Measurements from ENCODE around the gene CCNI.
A peak's percentile ranks its signal among the peaks of the same experiment; 100 is the strongest.
"Not testable (repeated sequence)": the region's sequence is repeated elsewhere in the genome, so short reads cannot be mapped to it uniquely, and the experiment has no call there.

Gene CCNI

DNA sequence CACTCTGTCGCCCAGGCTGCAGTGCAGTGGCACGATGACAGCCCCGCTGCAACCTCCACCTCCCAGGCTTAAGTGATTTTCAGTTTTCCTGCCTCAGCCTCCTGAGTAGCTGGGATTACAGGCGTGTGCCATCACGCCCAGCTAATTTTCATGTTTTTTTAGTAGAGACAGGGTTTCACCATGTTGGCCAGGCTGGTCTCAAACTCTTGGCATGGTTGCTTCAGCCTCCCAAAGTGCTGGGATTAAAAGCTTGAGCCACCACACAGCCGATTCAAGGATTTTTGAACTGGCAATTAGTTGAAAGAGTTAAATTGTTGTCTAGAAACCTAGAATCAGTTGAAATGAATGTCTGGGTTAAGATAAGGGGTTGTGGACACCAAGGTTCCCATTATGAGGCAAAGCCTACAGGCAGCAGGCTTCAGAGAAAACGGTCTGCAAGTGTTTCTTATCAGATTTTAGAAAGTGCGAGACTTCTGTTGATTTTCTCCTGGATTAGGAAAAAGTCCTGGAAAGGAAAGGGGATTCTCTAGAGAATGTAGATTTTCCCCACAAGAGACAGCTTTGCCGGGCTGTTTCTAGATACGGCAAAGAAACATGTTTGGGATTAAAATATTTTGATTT is 8.3 kb upstream of the CCNI start:
- Histone ChIP-seq H3K27me3 (ENCODE audit: control insufficient read depth in 2 of 2, insufficient read depth in 2 of 2, low read length in 2 of 2) (no peaks in the 10 kb centered on the region), H3K9me3 (ENCODE audit: control insufficient read depth in 2 of 2, low read length in 2 of 2) (no peaks in the 10 kb centered on the region), H3K4me3 (ENCODE audit: low read length in 2 of 2) (no peak overlapping the region), H3K4me1 (ENCODE audit: control insufficient read depth in 2 of 2, insufficient read depth in 2 of 2, low read length in 2 of 2) (no peaks in the 10 kb centered on the region), H3K9ac (ENCODE audit: low read depth in 1 of 2, low read length in 2 of 2) (no peak overlapping the region), H3K27ac (ENCODE audit: low read depth in 2 of 2, low read length in 2 of 2) (no peak overlapping the region), H3K36me3 (ENCODE audit: control insufficient read depth in 2 of 2, insufficient read depth in 2 of 2, low read length in 2 of 2) (no peaks in the 10 kb centered on the region)

DNA sequence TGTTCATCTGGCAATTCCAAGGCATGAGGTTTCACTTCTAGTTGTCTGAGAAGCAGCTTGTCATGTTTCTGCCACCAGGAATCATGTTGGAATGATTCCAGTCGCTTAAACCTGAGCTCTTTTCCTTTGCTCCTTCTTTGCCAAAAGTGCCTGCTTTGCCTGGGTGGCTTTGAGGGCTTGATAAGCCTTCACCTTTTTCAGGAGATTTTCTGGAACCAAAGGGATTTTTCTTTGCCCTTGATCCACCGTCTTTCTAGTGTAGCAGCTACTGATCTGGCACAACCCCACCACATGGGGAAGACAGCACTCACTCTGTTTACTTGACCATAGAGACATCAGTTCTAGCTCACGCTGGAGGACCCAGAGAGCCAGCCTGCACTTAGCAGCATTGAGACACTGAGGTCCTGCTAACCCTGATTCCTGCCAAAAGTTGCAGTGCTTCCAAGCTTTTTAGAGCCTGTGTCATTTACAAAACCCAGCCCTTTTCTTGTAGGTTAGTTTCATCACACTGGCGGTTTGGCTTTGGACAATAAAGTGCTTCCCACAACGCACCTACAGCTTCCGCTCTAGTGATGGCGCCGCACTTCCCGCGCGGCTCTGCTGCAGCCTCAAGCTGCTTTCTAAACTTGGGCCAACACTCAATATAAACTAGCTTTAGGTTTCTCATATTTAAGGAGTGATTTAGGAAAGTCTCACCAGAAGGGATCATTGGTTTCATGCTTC is 7.3 kb upstream of the CCNI start:
- H3K27me3 ChIP-seq (ENCODE audit: control insufficient read depth in 2 of 2, insufficient read depth in 2 of 2, low read length in 2 of 2), result no peaks in the 10 kb centered on the region
- no peak overlapping the region for H3K27ac ChIP-seq (ENCODE audit: low read depth in 2 of 2, low read length in 2 of 2)
- no peaks in the 10 kb centered on the region for H3K36me3 ChIP-seq (ENCODE audit: control insufficient read depth in 2 of 2, insufficient read depth in 2 of 2, low read length in 2 of 2)
- no peaks in the 10 kb centered on the region for H3K9me3 ChIP-seq (ENCODE audit: control insufficient read depth in 2 of 2, low read length in 2 of 2)
- no peak overlapping the region for H3K4me3 ChIP-seq (ENCODE audit: low read length in 2 of 2)
- H3K9ac ChIP-seq (ENCODE audit: low read depth in 1 of 2, low read length in 2 of 2), result no peak overlapping the region
- no peaks in the 10 kb centered on the region for H3K4me1 ChIP-seq (ENCODE audit: control insufficient read depth in 2 of 2, insufficient read depth in 2 of 2, low read length in 2 of 2)

DNA sequence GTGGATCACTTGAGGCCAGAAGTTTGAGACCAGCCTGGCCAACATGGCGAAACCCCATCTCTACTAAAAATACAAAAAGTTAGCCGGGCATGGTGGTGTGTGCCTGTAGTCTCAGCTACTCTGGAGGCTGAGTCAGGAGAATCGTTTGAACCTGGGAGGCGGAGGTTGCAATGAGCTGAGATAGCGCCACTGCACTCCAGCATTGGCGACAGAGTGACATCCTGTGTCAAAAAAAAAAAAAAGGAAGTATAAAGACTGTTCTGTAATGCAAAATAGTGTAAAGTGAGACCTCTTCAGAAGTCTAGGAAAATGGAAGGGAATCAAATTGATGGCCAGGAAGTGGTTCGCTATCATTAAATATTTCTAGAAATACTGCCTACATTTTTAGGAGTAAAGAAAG is 5.0 kb upstream of the CCNI start:
- not testable (repeated sequence) for H3K27me3 ChIP-seq (ENCODE audit: control insufficient read depth in 2 of 2, insufficient read depth in 2 of 2, low read length in 2 of 2); H3K36me3 ChIP-seq (ENCODE audit: control insufficient read depth in 2 of 2, insufficient read depth in 2 of 2, low read length in 2 of 2); H3K27ac ChIP-seq (ENCODE audit: low read depth in 2 of 2, low read length in 2 of 2); H3K9me3 ChIP-seq (ENCODE audit: control insufficient read depth in 2 of 2, low read length in 2 of 2); H3K4me3 ChIP-seq (ENCODE audit: low read length in 2 of 2); H3K4me1 ChIP-seq (ENCODE audit: control insufficient read depth in 2 of 2, insufficient read depth in 2 of 2, low read length in 2 of 2); H3K9ac ChIP-seq (ENCODE audit: low read depth in 1 of 2, low read length in 2 of 2)

DNA sequence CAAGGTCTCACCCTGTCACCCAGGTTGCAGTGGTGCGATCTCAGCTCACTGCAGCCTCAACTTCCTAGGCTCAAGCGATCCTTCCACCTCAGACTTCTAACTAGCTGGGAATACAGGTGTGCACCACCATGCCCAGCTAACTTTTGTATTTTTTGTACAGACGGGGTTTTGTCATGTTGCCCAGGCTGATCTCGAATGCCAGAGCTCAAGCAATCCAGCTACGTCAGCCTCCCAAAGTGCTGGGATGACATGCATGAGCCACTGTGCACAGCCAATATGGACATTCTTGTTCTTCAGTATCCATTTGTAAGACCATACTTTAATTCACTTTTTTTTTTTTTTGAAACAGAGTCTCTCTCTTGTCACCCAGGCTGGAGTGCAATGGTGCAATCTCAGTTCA is 3.5 kb upstream of the CCNI start:
- H3K36me3 ChIP-seq (ENCODE audit: control insufficient read depth in 2 of 2, insufficient read depth in 2 of 2, low read length in 2 of 2), result no peaks in the 10 kb centered on the region
- H3K27me3 ChIP-seq (ENCODE audit: control insufficient read depth in 2 of 2, insufficient read depth in 2 of 2, low read length in 2 of 2), result no peaks in the 10 kb centered on the region
- H3K4me3 ChIP-seq (ENCODE audit: low read length in 2 of 2), result no peak overlapping the region

DNA sequence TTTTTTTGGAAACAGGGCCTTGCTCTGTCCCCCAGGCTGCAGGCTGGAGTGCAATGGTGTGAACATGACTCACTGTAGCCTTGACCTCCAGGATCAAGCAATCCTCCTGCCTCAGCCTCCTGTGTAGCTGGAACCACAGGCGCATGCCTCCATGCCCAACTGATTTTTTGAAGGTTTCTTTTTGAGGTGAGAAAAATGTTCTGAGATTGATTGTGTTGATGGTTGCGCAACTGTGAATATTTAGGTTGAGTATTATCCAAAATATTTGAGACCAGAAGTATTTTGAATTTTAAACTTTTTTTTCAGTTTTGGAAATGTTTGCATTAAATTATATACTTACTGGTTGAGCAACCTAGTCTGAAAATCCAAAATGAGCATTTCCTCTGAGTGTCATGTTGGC is 2.6 kb upstream of the CCNI start:
- H3K27me3 ChIP-seq (ENCODE audit: control insufficient read depth in 2 of 2, insufficient read depth in 2 of 2, low read length in 2 of 2), result no peaks in the 10 kb centered on the region
- no peak overlapping the region for H3K9ac ChIP-seq (ENCODE audit: low read depth in 1 of 2, low read length in 2 of 2)

More for the DNA sequence above, 3.5 kb upstream of the CCNI start:
- H3K4me1 ChIP-seq (ENCODE audit: control insufficient read depth in 2 of 2, insufficient read depth in 2 of 2, low read length in 2 of 2), result peaks cover 3 to 6% of the 10 kb centered on the region in 2 donors
- H3K9me3 ChIP-seq (ENCODE audit: control insufficient read depth in 2 of 2, low read length in 2 of 2), result no peaks in the 10 kb centered on the region
- H3K9ac ChIP-seq (ENCODE audit: low read depth in 1 of 2, low read length in 2 of 2), result no peak overlapping the region
- H3K27ac ChIP-seq (ENCODE audit: low read depth in 2 of 2, low read length in 2 of 2), result no peak overlapping the region

DNA sequence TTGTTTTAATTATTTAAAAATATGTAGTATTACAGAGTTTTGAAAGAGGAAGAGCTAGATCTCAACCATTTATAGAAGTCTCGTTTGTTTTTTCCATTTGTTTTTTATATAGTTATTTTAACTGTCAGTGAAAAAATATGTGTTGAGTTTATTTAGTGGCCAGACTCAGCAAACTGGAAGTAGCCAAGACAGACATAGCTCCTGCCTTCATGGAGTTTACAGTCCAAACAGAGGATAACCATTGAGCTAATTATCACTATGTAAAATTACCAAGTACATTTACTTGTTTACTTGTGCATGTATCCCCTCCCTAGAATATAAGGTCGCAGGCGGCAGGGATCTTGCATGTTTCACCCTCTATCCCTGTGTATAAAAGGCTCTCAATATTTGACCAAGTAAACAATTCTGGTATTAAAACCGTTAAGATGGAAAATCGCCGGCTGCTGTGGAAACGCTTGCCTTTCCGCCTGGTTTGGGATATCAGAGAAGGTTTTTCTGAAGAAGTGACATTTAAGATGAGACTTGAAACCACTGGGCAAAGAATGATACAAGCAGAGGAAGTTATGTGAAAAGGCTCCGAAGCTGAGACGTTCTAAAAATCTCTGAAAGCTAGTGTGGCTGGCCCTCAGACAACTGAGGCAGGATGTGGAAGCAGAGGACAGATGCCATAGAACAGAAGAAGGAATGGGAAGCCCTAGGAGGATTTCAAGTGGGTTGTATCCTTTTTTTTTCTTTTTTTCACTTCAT is 1.3 kb upstream of the CCNI start:
- Histone ChIP-seq H3K9ac (ENCODE audit: low read depth in 1 of 2, low read length in 2 of 2) (peak overlapping the region; percentile 96 to 100), H3K36me3 (ENCODE audit: control insufficient read depth in 2 of 2, insufficient read depth in 2 of 2, low read length in 2 of 2) (no peaks in the 10 kb centered on the region), H3K4me1 (ENCODE audit: control insufficient read depth in 2 of 2, insufficient read depth in 2 of 2, low read length in 2 of 2) (peaks cover 13 to 23% of the 10 kb centered on the region in 2 donors), H3K4me3 (ENCODE audit: low read length in 2 of 2) (peak overlapping the region; percentile 98 to 99), H3K9me3 (ENCODE audit: control insufficient read depth in 2 of 2, low read length in 2 of 2) (no peaks in the 10 kb centered on the region), H3K27ac (ENCODE audit: low read depth in 2 of 2, low read length in 2 of 2) (peak overlapping the region; percentile 99 to 100), H3K27me3 (ENCODE audit: control insufficient read depth in 2 of 2, insufficient read depth in 2 of 2, low read length in 2 of 2) (no peaks in the 10 kb centered on the region)

More for the DNA sequence above, 2.6 kb upstream of the CCNI start:
- Histone ChIP-seq H3K9me3 (ENCODE audit: control insufficient read depth in 2 of 2, low read length in 2 of 2) (no peaks in the 10 kb centered on the region), H3K36me3 (ENCODE audit: control insufficient read depth in 2 of 2, insufficient read depth in 2 of 2, low read length in 2 of 2) (no peaks in the 10 kb centered on the region), H3K4me1 (ENCODE audit: control insufficient read depth in 2 of 2, insufficient read depth in 2 of 2, low read length in 2 of 2) (peaks cover 9 to 14% of the 10 kb centered on the region in 2 donors), H3K27ac (ENCODE audit: low read depth in 2 of 2, low read length in 2 of 2) (no peak overlapping the region), H3K4me3 (ENCODE audit: low read length in 2 of 2) (no peak overlapping the region)

DNA sequence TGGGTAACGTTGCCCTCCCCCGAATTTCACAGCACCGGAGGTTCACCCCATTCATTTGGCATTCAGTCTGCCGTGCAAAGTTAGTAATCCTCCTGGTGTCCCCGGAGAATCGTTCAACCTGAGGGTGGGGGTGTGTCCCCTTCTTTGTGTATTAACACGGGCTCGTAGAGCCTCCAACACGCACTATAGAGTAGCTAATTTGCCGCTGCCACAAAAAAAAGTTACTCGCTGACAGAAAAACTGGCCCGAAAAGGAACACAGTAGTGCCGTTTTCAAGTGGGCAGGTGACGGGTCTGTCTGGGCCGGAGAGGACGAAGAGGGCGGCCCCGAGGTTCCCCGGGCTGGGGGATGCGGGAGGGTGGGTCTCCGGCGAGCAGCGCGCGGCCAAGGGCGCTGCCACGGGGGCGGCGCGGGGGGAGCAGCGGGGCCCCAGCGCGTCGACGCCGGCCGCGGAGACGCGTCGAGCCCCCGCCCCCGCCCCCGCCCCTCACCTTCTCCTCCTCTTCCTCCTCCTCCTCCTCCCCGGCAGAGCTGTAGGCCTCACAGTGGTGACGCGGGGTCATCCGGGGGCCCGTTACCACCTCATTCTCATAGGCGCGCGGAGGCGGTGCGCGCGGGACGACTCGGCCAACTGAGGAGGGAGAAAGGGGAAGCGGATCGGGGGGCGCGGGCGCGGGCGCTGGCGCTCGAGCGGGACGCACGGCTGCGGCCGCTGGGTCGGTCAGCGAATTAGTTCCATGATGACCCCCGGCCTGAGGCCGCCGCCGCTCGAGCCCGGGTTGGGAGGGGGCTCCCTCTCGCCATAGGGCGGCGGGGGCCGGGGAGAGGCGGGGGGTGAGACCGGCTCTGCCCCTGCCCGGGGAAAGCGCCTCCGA is 571 bp downstream of the CCNI start:
- peak overlapping the region; percentile 98 to 99 for H3K4me3 ChIP-seq (ENCODE audit: low read length in 2 of 2)
- no peaks in the 10 kb centered on the region for H3K9me3 ChIP-seq (ENCODE audit: control insufficient read depth in 2 of 2, low read length in 2 of 2)
- H3K27ac ChIP-seq (ENCODE audit: low read depth in 2 of 2, low read length in 2 of 2), result peak overlapping the region; percentile 99 to 100
- H3K36me3 ChIP-seq (ENCODE audit: control insufficient read depth in 2 of 2, insufficient read depth in 2 of 2, low read length in 2 of 2), result no peaks in the 10 kb centered on the region
- H3K4me1 ChIP-seq (ENCODE audit: control insufficient read depth in 2 of 2, insufficient read depth in 2 of 2, low read length in 2 of 2), result peaks cover 13 to 23% of the 10 kb centered on the region in 2 donors
- H3K27me3 ChIP-seq (ENCODE audit: control insufficient read depth in 2 of 2, insufficient read depth in 2 of 2, low read length in 2 of 2), result no peaks in the 10 kb centered on the region
- peak overlapping the region; percentile 96 to 100 for H3K9ac ChIP-seq (ENCODE audit: low read depth in 1 of 2, low read length in 2 of 2)

DNA sequence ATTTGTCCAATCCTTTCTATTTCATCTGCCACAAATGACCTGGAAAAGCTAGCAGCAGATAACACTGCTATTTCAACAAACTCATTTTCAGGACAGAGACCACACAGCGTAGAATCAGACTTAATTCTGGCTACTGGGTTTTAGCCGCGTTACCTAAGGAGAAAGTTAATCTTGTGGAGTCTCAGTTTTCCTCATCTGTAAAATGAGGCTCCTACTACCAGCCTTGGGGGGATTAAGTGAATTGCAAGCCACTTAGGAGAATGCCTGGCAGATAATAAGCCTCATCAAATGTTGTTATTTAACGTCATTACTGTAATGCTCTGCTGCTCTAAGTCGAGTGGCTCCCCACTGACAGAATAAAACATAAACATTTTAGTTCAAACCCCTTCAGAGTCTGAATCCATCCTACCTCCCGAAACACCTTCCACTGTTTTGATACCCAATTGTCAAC is 1.4 kb downstream of the CCNI start:
- Histone ChIP-seq H3K4me1 (ENCODE audit: control insufficient read depth in 2 of 2, insufficient read depth in 2 of 2, low read length in 2 of 2) (peaks cover 13 to 23% of the 10 kb centered on the region in 2 donors), H3K4me3 (ENCODE audit: low read length in 2 of 2) (peak overlapping the region; percentile 90 to 98), H3K36me3 (ENCODE audit: control insufficient read depth in 2 of 2, insufficient read depth in 2 of 2, low read length in 2 of 2) (no peaks in the 10 kb centered on the region), H3K27ac (ENCODE audit: low read depth in 2 of 2, low read length in 2 of 2) (peak overlapping the region; percentile 5 to 18), H3K9ac (ENCODE audit: low read depth in 1 of 2, low read length in 2 of 2) (peak overlapping the region; percentile 9 to 35), H3K9me3 (ENCODE audit: control insufficient read depth in 2 of 2, low read length in 2 of 2) (no peaks in the 10 kb centered on the region), H3K27me3 (ENCODE audit: control insufficient read depth in 2 of 2, insufficient read depth in 2 of 2, low read length in 2 of 2) (no peaks in the 10 kb centered on the region)

DNA sequence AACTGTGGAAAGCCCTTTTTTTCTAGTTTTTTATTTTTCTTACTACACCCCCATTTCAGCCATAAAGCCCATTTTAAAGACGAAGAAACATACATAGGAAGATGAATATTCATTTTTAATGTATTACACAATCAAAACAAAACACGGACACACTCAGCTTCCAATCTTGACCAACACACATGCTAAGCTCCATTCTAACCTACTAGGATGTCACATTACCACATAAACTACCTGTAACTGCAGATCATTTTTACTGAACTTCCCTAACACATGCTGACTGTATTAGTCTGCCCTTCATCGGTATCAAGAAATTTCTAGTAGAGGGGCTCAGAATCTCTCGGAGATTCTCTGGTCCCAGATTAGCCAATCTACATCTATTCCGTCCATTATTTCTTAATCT is 1.8 kb downstream of the CCNI start:
- Histone ChIP-seq H3K4me3 (ENCODE audit: low read length in 2 of 2) (peak overlapping the region; percentile 90 to 98), H3K9me3 (ENCODE audit: control insufficient read depth in 2 of 2, low read length in 2 of 2) (no peaks in the 10 kb centered on the region), H3K27ac (ENCODE audit: low read depth in 2 of 2, low read length in 2 of 2) (peak overlapping the region; percentile 5 to 18), H3K27me3 (ENCODE audit: control insufficient read depth in 2 of 2, insufficient read depth in 2 of 2, low read length in 2 of 2) (no peaks in the 10 kb centered on the region), H3K4me1 (ENCODE audit: control insufficient read depth in 2 of 2, insufficient read depth in 2 of 2, low read length in 2 of 2) (peaks cover 13 to 23% of the 10 kb centered on the region in 2 donors), H3K9ac (ENCODE audit: low read depth in 1 of 2, low read length in 2 of 2) (peak overlapping the region; percentile 9 to 35), H3K36me3 (ENCODE audit: control insufficient read depth in 2 of 2, insufficient read depth in 2 of 2, low read length in 2 of 2) (no peaks in the 10 kb centered on the region)
